ENCODE data around the gene GALNT5. TPM values are rescaled to one million over a fixed set of nuclear protein-coding genes. Genes with fewer than 3 reads are reported as not detected.
A peak's percentile ranks its signal among the peaks of the same experiment; 100 is the strongest.

The GALNT5 gene
- total RNA-seq, 1 donor from 2014 or later = 2.2 TPM

DNA sequence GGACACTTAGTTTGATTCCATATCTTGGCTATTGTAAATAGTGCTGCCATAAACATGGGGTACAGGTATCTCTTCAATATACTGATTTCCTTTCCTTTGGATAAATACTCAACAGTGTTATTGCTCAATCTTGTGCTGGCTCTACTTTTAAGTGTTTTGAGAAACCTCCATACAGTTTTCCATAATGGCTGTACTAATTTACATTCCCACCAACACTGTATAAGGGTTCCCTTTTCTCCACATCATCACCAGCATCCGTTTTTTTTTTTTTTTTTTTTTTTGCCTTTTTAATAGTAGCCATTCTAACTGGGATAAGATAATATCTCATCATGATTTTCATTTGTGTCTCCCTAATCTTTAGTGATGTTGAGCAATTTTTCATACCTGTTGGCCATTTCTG is 29.9 kb upstream of the GALNT5 start:
- peaks cover 3% of the 10 kb centered on the region for H3K4me1 ChIP-seq (ENCODE audit: insufficient read depth, low read length)
- no peaks in the 10 kb centered on the region for H3K79me2 ChIP-seq (ENCODE audit: insufficient read depth, low read length)
- no peak overlapping the region for H2AFZ ChIP-seq (ENCODE audit: low read depth, low read length)
- Mint-ChIP-seq H3K27ac (ENCODE audit: unreplicated experiment) (no peak overlapping the region), H3K27me3 (ENCODE audit: low read depth, unreplicated experiment) (no peaks in the 10 kb centered on the region), H3K4me3 (ENCODE audit: unreplicated experiment) (no peak overlapping the region), H3K36me3 (ENCODE audit: low read depth, unreplicated experiment) (no peaks in the 10 kb centered on the region), H3K9me3 (ENCODE audit: unreplicated experiment) (no peaks in the 10 kb centered on the region), H3K4me1 (ENCODE audit: low read depth, unreplicated experiment) (no peaks in the 10 kb centered on the region)
- H3K27ac ChIP-seq (ENCODE audit: low read depth, low read length) = no peak overlapping the region
- no peak overlapping the region for H3K9ac ChIP-seq (ENCODE audit: low read length)
- TF ChIP-seq, protein P1, sequence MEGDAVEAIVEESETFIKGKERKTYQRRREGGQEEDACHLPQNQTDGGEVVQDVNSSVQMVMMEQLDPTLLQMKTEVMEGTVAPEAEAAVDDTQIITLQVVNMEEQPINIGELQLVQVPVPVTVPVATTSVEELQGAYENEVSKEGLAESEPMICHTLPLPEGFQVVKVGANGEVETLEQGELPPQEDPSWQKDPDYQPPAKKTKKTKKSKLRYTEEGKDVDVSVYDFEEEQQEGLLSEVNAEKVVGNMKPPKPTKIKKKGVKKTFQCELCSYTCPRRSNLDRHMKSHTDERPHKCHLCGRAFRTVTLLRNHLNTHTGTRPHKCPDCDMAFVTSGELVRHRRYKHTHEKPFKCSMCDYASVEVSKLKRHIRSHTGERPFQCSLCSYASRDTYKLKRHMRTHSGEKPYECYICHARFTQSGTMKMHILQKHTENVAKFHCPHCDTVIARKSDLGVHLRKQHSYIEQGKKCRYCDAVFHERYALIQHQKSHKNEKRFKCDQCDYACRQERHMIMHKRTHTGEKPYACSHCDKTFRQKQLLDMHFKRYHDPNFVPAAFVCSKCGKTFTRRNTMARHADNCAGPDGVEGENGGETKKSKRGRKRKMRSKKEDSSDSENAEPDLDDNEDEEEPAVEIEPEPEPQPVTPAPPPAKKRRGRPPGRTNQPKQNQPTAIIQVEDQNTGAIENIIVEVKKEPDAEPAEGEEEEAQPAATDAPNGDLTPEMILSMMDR (IDR thresholded peaks at IDR 0.05; ENCODE audit: insufficient read depth, low read depth, low read length) = no peak
- FAIRE-seq (no peak), DNase-seq (ENCODE audit: low read depth) (no peak)
- no peak overlapping the region for H3K4me3 ChIP-seq (ENCODE audit: insufficient read depth, low read depth, low read length)
- H3K4me2 ChIP-seq (ENCODE audit: low read length) = no peak overlapping the region
- no peaks in the 10 kb centered on the region for H4K20me1 ChIP-seq (ENCODE audit: insufficient read depth, low read length)
- no peaks in the 10 kb centered on the region for H3K36me3 ChIP-seq (ENCODE audit: insufficient read depth, low read length)
- no peaks in the 10 kb centered on the region for H3K27me3 ChIP-seq (ENCODE audit: insufficient read depth, low read length)
- H3K9me3 ChIP-seq (ENCODE audit: insufficient read depth, low read depth, low read length) = no peaks in the 10 kb centered on the region

DNA sequence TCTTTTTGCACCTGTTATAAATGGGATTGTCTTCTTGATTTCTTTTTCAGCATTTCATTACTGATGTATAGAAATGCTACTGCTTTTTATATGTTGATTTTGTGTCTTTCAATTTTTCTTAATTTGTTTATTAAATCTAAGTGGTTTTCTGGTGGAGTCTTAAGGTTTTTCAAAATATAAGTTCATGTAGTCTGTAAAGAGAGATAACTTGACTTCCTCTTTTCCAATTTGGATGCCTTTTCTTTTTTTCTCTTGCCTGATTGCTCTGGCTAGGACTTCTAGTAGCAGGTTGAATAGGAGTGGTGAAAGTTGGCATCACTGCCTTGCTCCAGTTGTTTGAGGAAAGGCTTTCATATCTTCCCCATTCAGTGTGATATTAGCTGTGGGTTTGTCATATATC is 28.6 kb upstream of the GALNT5 start:
- no peaks in the 10 kb centered on the region for H4K20me1 ChIP-seq (ENCODE audit: insufficient read depth, low read length)
- H3K9ac ChIP-seq (ENCODE audit: low read length) = no peak overlapping the region
- H2AFZ ChIP-seq (ENCODE audit: low read depth, low read length) = peak overlapping the region; percentile 24
- Mint-ChIP-seq H3K9me3 (ENCODE audit: unreplicated experiment) (no peaks in the 10 kb centered on the region), H3K36me3 (ENCODE audit: low read depth, unreplicated experiment) (no peaks in the 10 kb centered on the region), H3K27me3 (ENCODE audit: low read depth, unreplicated experiment) (no peaks in the 10 kb centered on the region), H3K27ac (ENCODE audit: unreplicated experiment) (no peak overlapping the region), H3K4me3 (ENCODE audit: unreplicated experiment) (no peak overlapping the region), H3K4me1 (ENCODE audit: low read depth, unreplicated experiment) (peaks cover 2% of the 10 kb centered on the region)
- H3K4me2 ChIP-seq (ENCODE audit: low read length) = no peak overlapping the region
- no peak for FAIRE-seq
- no peaks in the 10 kb centered on the region for H3K9me3 ChIP-seq (ENCODE audit: insufficient read depth, low read depth, low read length)
- no peak for TF ChIP-seq EZH2 (IDR thresholded peaks at IDR 0.05; ENCODE audit: insufficient read depth, low read length)
- TF ChIP-seq, protein P1 (IDR thresholded peaks at IDR 0.05; ENCODE audit: insufficient read depth, low read depth, low read length) = no peak
- H3K4me3 ChIP-seq (ENCODE audit: insufficient read depth, low read depth, low read length) = no peak overlapping the region
- no peaks in the 10 kb centered on the region for H3K27me3 ChIP-seq (ENCODE audit: insufficient read depth, low read length)
- no peak for DNase-seq (ENCODE audit: low read depth)
- no peak overlapping the region for H3K27ac ChIP-seq (ENCODE audit: low read depth, low read length)
- H3K4me1 ChIP-seq (ENCODE audit: insufficient read depth, low read length) = peaks cover 3% of the 10 kb centered on the region
- no peaks in the 10 kb centered on the region for H3K79me2 ChIP-seq (ENCODE audit: insufficient read depth, low read length)
- H3K36me3 ChIP-seq (ENCODE audit: insufficient read depth, low read length) = no peaks in the 10 kb centered on the region

DNA sequence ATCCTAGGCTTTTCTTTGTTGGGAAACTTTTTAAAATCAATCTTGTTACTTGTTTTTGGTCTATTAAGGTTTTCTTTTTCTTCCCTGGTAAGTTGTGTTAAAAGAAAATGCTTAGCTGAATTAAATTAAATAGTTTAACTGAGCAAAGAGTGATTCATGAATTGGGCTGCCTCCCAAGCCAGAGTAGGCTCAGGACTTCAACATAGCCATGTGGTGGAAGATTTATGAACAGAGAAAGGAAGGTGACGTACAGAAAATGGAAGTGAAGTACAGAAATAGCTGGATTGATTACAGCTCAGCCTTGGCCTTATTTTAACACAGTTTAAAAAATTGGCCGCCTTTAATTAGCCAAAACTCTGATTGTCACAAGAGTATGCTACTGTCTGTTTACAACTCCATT is 27.9 kb upstream of the GALNT5 start:
- FAIRE-seq (peak; percentile 87), DNase-seq (ENCODE audit: low read depth) (peak; percentile 94)
- no peaks in the 10 kb centered on the region for H3K27me3 Mint-ChIP-seq (ENCODE audit: low read depth, unreplicated experiment)
- H2AFZ ChIP-seq (ENCODE audit: low read depth, low read length) = peak overlapping the region; percentile 18
- H3K27ac Mint-ChIP-seq (ENCODE audit: unreplicated experiment) = no peak overlapping the region
- peak overlapping the region; percentile 16 for H3K9ac ChIP-seq (ENCODE audit: low read length)
- H3K9me3 Mint-ChIP-seq (ENCODE audit: unreplicated experiment) = no peaks in the 10 kb centered on the region
- H3K4me3 ChIP-seq (ENCODE audit: insufficient read depth, low read depth, low read length) = no peak overlapping the region
- peaks cover 3% of the 10 kb centered on the region for H3K4me1 ChIP-seq (ENCODE audit: insufficient read depth, low read length)
- no peaks in the 10 kb centered on the region for H3K27me3 ChIP-seq (ENCODE audit: insufficient read depth, low read length)
- no peak overlapping the region for H3K4me3 Mint-ChIP-seq (ENCODE audit: unreplicated experiment)
- no peaks in the 10 kb centered on the region for H3K9me3 ChIP-seq (ENCODE audit: insufficient read depth, low read depth, low read length)
- H3K36me3 Mint-ChIP-seq (ENCODE audit: low read depth, unreplicated experiment) = no peaks in the 10 kb centered on the region
- H3K4me1 Mint-ChIP-seq (ENCODE audit: low read depth, unreplicated experiment) = peaks cover 2% of the 10 kb centered on the region
- TF ChIP-seq, protein P1 (IDR thresholded peaks at IDR 0.05; ENCODE audit: insufficient read depth, low read depth, low read length) = no peak
- no peak for TF ChIP-seq EZH2 (IDR thresholded peaks at IDR 0.05; ENCODE audit: insufficient read depth, low read length)
- peak overlapping the region; percentile 23 for H3K27ac ChIP-seq (ENCODE audit: low read depth, low read length)
- no peaks in the 10 kb centered on the region for H3K36me3 ChIP-seq (ENCODE audit: insufficient read depth, low read length)
- no peaks in the 10 kb centered on the region for H4K20me1 ChIP-seq (ENCODE audit: insufficient read depth, low read length)
- no peak overlapping the region for H3K4me2 ChIP-seq (ENCODE audit: low read length)
- H3K79me2 ChIP-seq (ENCODE audit: insufficient read depth, low read length) = no peaks in the 10 kb centered on the region
